Measurements from ENCODE around the gene MAPKAPK2. TPM values are rescaled to one million over a fixed set of nuclear protein-coding genes. Genes with fewer than 3 reads are reported as not detected.
"Not testable (repeated sequence)": the region's sequence is repeated elsewhere in the genome, so short reads cannot be mapped to it uniquely, and the experiment has no call there.

MAPKAPK2 gene
- polyA plus RNA-seq, 1 donor (not counting 4 experiments of a cell fraction or from before 2014, with no cell fraction given), result 41.5 TPM

DNA sequence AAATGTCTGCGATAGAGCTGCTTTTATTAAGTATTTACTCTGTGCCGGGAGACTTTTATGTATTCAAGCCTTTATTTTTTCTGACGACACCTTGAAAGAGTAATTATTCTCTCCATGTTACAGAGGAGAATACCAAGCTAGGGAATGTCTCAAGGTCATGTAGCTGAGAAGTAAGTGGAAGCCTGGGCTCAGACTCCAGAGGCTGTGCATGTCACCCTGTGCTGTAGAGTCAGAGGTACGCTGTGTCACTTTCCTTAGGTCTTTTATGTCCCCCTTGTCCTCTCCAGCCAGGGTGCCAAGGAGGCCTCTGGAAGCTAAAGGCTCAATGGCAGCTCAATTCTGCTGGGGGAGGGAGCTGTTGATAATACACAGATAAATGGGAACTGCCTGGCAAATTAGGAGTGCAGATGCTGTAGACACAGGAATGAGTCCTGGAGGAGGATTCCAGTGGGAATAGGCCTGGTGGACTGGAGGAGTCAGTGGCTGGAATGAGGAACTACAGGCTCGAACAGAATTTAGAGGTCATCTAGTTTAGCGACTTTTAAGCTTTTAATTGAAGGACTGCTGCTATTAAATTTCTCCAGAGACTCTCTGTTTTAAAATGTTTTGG is 76.6 kb downstream of the MAPKAPK2 start:
- DNase-seq (ENCODE audit: low read depth, low spot score) (no peak), FAIRE-seq (no peak)
- H3K4me2 ChIP-seq (ENCODE audit: control insufficient read depth, extremely low read depth, insufficient read depth, low read depth, low read length), result no peak overlapping the region
- H3K9ac ChIP-seq (ENCODE audit: control insufficient read depth, extremely low read depth, insufficient read depth, low read length), result no peak overlapping the region
- dilution Hi-C loops (cut with MboI; ENCODE audit: extremely low pct_ligation_motif_present, low sequenced_read_pairs), result loop anchor here (25.0 kb wide), 1 partner anchor 226 kb away; no protein-coding TSS in a partner anchor
- TF ChIP-seq EZH2 (IDR thresholded peaks at IDR 0.05; ENCODE audit: low read length), result no peak
- TF ChIP-seq, protein P1, sequence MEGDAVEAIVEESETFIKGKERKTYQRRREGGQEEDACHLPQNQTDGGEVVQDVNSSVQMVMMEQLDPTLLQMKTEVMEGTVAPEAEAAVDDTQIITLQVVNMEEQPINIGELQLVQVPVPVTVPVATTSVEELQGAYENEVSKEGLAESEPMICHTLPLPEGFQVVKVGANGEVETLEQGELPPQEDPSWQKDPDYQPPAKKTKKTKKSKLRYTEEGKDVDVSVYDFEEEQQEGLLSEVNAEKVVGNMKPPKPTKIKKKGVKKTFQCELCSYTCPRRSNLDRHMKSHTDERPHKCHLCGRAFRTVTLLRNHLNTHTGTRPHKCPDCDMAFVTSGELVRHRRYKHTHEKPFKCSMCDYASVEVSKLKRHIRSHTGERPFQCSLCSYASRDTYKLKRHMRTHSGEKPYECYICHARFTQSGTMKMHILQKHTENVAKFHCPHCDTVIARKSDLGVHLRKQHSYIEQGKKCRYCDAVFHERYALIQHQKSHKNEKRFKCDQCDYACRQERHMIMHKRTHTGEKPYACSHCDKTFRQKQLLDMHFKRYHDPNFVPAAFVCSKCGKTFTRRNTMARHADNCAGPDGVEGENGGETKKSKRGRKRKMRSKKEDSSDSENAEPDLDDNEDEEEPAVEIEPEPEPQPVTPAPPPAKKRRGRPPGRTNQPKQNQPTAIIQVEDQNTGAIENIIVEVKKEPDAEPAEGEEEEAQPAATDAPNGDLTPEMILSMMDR (optimal IDR thresholded peaks at IDR 0.05 in 1 of 3, IDR thresholded peaks at IDR 0.05 in 1 of 3, conservative IDR thresholded peaks at IDR 0.05 in 1 of 3; ENCODE audit: extremely low read depth in 1 of 3, insufficient read depth in 2 of 3, low read length in 3 of 3), result peak in 1 of 3 experiments; percentile 23
- no peak overlapping the region for H3K4me3 ChIP-seq (ENCODE audit: control insufficient read depth in 2 of 3, extremely low read depth in 1 of 3, insufficient read depth in 2 of 3, low read depth in 1 of 3, low read length in 3 of 3)
- no peaks in the 10 kb centered on the region for H3K79me2 ChIP-seq (ENCODE audit: control insufficient read depth, insufficient read depth, low read length)
- peaks cover 12% of the 10 kb centered on the region for H3K27me3 ChIP-seq (ENCODE audit: control insufficient read depth, extremely low read depth, insufficient read depth, low read length)
- H4K20me1 ChIP-seq (ENCODE audit: control insufficient read depth, extremely low read depth, insufficient read depth, low read length), result no peaks in the 10 kb centered on the region
- no peak overlapping the region for H3K27ac ChIP-seq (ENCODE audit: control insufficient read depth, insufficient read depth, low read length)
- no peak overlapping the region for H2AFZ ChIP-seq (ENCODE audit: control insufficient read depth, low read length)
- H3K4me1 ChIP-seq (ENCODE audit: control insufficient read depth, extremely low read depth, insufficient read depth, low read length), result no peaks in the 10 kb centered on the region
- no peaks in the 10 kb centered on the region for H3K36me3 ChIP-seq (ENCODE audit: control insufficient read depth in 2 of 2, extremely low read depth in 1 of 2, insufficient read depth in 2 of 2, low read length in 2 of 2)
- no peaks in the 10 kb centered on the region for H3K9me1 ChIP-seq (ENCODE audit: control insufficient read depth, extremely low read depth, insufficient read depth, low read length)
- H3K9me3 ChIP-seq (ENCODE audit: control insufficient read depth, low read depth, low read length), result no peaks in the 10 kb centered on the region

DNA sequence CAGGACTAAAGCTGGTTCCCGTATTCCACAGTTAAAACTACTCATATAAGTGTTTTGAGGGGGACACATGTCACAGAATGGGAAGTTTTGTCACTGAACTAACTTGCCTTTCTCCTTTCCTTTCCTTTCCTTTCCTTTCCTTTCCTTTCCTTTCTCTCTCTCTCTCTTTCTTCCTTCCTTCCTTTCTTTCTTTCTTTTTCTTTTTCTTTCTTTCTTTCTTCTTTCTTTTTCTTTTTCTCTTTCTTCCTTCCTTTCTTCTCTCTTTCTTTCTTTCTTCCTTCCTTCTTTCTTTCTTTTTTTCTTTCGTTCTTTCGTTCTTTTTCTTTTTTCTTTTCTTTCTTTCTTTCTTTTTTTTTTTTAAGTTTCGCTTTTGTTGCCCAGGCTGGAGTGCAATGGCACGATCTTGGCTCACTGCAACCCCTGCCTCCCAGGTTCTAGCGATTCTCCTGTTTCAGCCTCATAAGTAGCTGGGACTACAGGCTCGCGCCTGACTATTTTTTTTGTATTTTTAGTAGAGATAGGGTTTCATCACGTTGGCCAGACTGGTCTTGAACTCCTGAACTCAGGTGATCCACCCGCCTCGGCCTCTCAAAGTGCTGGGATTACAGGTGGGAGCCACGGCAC is 78.1 kb downstream of the MAPKAPK2 start:
- dilution Hi-C loops (cut with MboI; ENCODE audit: extremely low pct_ligation_motif_present, low sequenced_read_pairs), result loop anchor here (25.0 kb wide), 1 partner anchor 224 kb away; no protein-coding TSS in a partner anchor

DNA sequence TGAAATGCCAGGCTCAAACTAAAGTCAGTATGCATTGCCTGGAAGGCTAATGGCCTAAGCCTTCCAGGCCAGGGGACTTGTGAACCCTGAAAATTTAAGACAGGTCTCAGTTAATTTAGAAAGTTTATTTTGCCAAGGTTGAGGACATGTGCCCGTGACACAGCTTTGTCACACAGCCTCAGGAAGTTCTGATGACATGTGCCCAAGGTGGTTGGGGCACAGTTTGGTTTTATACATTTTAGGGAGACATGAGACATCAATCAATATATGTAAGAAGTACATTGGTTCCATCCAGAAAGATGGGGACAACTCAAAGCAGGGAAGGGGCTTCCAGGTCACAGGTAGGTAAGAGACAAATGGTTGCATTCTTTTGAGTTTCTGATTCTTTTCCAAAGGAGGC is 81.1 kb downstream of the MAPKAPK2 start:
- not testable (repeated sequence) for H3K4me3 ChIP-seq (ENCODE audit: control insufficient read depth in 2 of 3, extremely low read depth in 1 of 3, insufficient read depth in 2 of 3, low read depth in 1 of 3, low read length in 3 of 3); FAIRE-seq; DNase-seq (ENCODE audit: low read depth, low spot score); H3K4me1 ChIP-seq (ENCODE audit: control insufficient read depth, extremely low read depth, insufficient read depth, low read length); H4K20me1 ChIP-seq (ENCODE audit: control insufficient read depth, extremely low read depth, insufficient read depth, low read length); H3K9me3 ChIP-seq (ENCODE audit: control insufficient read depth, low read depth, low read length); H3K9ac ChIP-seq (ENCODE audit: control insufficient read depth, extremely low read depth, insufficient read depth, low read length); H3K4me2 ChIP-seq (ENCODE audit: control insufficient read depth, extremely low read depth, insufficient read depth, low read depth, low read length); H3K9me1 ChIP-seq (ENCODE audit: control insufficient read depth, extremely low read depth, insufficient read depth, low read length); H3K36me3 ChIP-seq (ENCODE audit: control insufficient read depth in 2 of 2, extremely low read depth in 1 of 2, insufficient read depth in 2 of 2, low read length in 2 of 2); H2AFZ ChIP-seq (ENCODE audit: control insufficient read depth, low read length); H3K79me2 ChIP-seq (ENCODE audit: control insufficient read depth, insufficient read depth, low read length); H3K27ac ChIP-seq (ENCODE audit: control insufficient read depth, insufficient read depth, low read length)
- dilution Hi-C loops (cut with MboI; ENCODE audit: extremely low pct_ligation_motif_present, low sequenced_read_pairs), result loop anchor here (25.0 kb wide), 1 partner anchor 222 kb away; no protein-coding TSS in a partner anchor
- peaks cover 11% of the 10 kb centered on the region for H3K27me3 ChIP-seq (ENCODE audit: control insufficient read depth, extremely low read depth, insufficient read depth, low read length)

More for the DNA sequence above, 78.1 kb downstream of the MAPKAPK2 start:
- H3K79me2 ChIP-seq (ENCODE audit: control insufficient read depth, insufficient read depth, low read length); H3K27ac ChIP-seq (ENCODE audit: control insufficient read depth, insufficient read depth, low read length); H3K4me1 ChIP-seq (ENCODE audit: control insufficient read depth, extremely low read depth, insufficient read depth, low read length); H3K4me2 ChIP-seq (ENCODE audit: control insufficient read depth, extremely low read depth, insufficient read depth, low read depth, low read length); H3K36me3 ChIP-seq (ENCODE audit: control insufficient read depth in 2 of 2, extremely low read depth in 1 of 2, insufficient read depth in 2 of 2, low read length in 2 of 2); H3K9me1 ChIP-seq (ENCODE audit: control insufficient read depth, extremely low read depth, insufficient read depth, low read length); H3K4me3 ChIP-seq (ENCODE audit: control insufficient read depth in 2 of 3, extremely low read depth in 1 of 3, insufficient read depth in 2 of 3, low read depth in 1 of 3, low read length in 3 of 3); H4K20me1 ChIP-seq (ENCODE audit: control insufficient read depth, extremely low read depth, insufficient read depth, low read length); H3K9me3 ChIP-seq (ENCODE audit: control insufficient read depth, low read depth, low read length); FAIRE-seq; H3K9ac ChIP-seq (ENCODE audit: control insufficient read depth, extremely low read depth, insufficient read depth, low read length); DNase-seq (ENCODE audit: low read depth, low spot score); H2AFZ ChIP-seq (ENCODE audit: control insufficient read depth, low read length): not testable (repeated sequence)
- H3K27me3 ChIP-seq (ENCODE audit: control insufficient read depth, extremely low read depth, insufficient read depth, low read length), result peaks cover 16% of the 10 kb centered on the region
